GM03348 (cell line): ENCODE measurements around the gene HELZ.

ENCODE experiments used
- DNase-seq: peaks from one replicate; pipeline ENCODE4 v3.0.0; 2012; ENCODE audit warnings: low spot score

Gene HELZ

GRCh38 chr17:67194134-67194533, 50.9 kb downstream of the HELZ start:
- DNase-seq = peak; percentile 35

GRCh38 chr17:67187927-67188326, 57.1 kb downstream of the HELZ start:
- DNase-seq = no peak

GRCh38 chr17:67186782-67187181, 58.2 kb downstream of the HELZ start:
- DNase-seq = no peak

DNA sequence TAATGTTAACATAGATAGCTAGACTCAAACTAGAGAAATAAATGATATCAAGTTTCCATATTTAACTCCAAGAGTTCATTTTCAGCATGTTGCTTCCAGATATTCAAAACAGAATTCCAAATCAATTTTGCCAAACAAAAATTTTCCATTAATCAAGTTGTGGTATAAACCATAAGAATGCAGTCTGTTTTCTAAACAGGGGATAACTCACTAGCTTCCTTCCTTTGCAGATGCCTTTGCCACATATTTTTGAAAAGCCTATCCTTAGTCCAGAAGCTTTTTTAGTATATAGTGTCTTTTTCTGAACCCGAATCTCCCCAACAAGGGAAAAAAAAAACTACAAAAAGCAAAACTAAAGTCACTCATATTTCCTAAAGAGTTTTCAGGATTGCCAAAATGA, 61.5 kb downstream of the HELZ start:
- DNase-seq = peak; percentile 38

GRCh38 chr17:67181825-67182224, 63.2 kb downstream of the HELZ start:
- no peak for DNase-seq

DNA sequence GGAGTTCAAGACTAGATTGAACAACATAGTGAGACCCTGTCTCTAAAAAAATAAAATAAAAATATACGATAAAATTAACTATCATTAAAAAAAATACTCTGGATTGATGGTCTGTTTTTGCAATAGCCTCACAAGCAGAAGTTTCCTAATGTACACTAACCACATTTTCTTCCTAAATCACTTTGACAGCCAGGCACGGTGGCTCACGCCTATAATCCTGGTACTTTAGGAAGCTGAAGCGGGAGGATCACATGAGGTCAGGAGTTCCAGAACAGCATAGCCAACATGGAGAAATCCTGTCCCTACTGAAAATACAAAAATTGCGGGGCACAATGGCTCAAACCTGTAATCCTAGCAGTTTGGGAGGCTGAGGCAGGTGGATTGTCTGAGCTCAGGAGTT, 64.7 kb downstream of the HELZ start:
- no peak for DNase-seq

DNA sequence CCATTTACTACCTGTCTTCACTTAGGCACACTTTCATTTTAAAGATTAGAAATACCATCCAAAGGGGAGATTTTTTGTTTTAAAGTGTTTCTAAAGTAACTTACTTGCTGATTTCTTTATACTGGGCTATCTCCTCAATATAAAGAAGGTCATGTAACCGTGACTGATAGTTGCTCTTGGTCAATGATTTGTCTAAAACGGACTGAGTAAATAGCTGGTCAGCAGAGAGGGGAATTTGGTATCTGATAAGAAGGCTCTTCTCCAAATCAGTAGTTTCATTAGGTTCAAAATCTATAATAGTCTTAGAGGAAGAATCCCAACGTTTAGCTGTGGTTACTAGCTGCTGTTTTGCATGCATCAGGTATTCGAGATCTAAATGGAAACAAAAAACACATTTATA, 66.4 kb downstream of the HELZ start:
- DNase-seq = no peak

- no peak for DNase-seq
These were observed 67.3 kb downstream of the HELZ start for GRCh38 chr17:67177732-67178131.

DNA sequence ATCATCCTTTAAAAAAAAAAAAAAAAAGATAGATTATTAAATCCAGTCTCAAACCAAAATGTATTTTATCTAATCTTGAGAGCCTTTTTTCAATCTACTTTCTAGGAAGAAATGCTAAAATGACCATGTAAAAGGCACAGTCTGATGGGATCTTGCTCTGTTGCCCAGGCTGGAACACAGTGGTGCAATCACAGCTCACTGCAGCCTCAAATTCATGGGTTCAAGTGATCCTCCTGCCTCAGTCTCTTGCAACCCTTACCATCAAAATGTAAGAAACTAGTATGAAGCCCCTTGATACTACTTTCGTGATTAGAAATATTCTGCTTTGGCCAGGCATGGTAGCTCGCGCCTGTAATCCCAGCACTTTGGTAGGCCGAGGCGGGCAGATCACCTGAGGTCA, 70.8 kb downstream of the HELZ start:
- no peak for DNase-seq

DNA sequence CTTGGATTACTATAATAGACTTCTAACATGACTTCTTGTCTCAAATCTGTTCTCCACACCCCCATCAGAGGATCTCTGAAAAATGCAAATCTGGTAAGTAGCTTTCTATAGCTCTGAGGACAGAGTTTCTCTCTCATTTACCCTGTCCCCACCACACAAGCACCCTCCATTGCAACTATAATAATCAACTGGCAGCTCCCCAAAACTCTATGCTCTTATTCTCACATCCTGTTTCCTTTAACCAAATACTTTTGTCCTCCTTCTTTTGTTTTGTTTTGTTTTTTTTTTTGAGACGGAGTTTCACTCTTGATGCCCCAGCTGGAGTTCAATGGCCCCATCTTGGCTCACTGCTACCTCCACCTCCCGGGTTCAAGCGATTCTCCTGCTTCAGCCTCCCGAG, 73.4 kb downstream of the HELZ start:
- no peak for DNase-seq

DNA sequence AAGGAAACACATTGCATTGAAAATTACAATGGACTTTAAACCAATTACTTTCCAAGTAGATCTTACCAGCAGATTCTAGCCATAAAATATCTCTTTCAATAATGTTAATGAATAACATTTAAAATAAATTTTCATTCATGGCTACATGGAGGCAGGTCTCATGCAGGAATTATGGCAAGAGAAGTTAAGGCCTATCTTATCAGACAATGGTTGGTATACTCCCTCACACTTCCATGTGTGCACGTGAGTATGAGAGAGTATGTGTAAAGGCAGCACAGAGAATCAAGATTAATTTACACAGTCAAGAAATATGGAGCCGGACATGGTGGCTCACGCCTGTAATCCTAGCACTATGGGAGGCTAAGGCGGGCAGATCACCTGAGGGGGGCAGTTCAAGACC, 76.5 kb downstream of the HELZ start:
- no peak for DNase-seq

- no peak for DNase-seq
These were observed 79.8 kb downstream of the HELZ start for GRCh38 chr17:67165201-67165600.

- DNase-seq = no peak
These were observed 80.7 kb downstream of the HELZ start for GRCh38 chr17:67164302-67164701.

DNA sequence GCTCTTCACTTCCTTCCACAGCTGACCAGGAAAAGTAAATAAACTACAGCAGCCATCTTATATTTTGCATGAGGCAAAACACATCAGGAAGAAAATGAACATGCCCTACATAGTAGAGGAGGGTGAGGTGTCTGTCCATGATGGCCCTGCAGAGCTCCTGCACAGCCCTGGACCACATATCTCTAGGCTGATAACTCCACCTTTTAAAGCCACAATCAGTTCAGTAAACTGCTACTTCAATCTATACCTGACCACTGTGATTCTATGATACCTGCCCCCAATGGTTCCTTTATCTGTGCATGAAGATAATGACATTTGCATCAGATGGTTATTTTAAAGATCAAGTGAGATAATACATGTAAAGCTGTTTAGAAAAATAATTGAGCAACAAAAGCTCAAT, 82.2 kb downstream of the HELZ start:
- no peak for DNase-seq

GRCh38 chr17:67161573-67161972, 83.4 kb downstream of the HELZ start:
- DNase-seq = no peak

DNA sequence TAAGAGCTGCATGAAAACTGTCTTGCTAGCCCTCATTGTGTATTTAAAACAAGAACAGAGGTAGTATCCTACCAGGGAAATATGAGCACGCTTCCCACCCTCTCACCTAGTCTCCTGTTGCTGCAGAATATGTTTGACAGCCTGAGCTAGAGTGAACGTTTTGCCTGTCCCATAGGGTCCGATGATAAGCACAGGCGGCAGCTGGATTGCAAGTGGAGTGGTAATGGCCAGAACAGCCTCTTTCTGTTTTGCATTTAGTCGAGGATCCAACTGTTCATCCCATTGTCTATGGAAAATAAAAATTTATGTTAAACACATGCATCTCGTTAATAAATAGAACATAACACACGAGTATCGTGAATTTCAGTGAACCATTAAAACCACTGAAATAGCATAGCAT, 84.2 kb downstream of the HELZ start:
- DNase-seq = no peak

GRCh38 chr17:67157732-67158639, 87.0 kb downstream of the HELZ start:
- peak; percentile 36 for DNase-seq

DNA sequence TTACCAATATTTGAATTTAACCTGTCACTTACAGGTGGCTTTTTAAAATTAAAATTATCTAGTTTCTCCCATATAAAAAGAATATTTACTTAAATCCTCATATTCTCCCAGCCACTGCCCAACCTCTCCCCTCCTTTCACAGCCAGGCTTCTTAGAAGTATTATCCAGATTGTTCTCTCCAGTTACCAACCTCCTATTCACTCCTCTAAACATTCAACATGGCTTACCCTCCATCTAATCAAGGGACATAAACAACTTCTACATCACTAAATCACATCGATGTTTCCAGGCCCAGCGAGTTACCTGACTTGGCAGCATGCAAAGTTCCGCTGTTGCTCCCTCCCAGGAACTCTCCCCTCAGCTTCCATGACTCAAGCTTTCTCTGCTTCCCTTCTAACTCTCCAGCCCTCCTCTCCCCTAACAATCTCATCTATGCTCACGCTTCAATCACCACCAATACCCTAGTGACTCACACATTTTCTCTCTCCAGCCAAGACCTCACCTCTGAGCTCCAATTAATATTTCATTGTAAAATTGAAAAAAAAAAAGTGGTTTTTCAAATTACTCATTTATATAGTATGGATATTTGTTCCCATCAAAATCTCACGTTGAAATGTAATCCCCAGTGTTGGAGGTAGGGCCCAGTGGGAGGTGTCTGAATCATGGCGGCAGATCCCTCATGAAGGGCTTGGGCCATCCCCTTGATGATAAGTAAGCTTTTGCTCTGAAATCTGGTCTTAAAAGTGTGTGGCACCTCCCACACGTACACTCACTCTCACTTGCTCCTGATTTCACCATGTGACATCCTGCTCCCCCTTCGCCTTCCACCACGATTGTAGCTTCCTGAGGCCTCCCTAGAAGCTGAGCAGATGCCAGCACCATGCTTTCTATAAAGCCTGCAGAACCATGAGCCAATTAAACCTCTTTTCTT, 88.5 kb downstream of the HELZ start:
- DNase-seq = no peak

GRCh38 chr17:67152824-67153223, 92.2 kb downstream of the HELZ start:
- no peak for DNase-seq

- peak; percentile 36 for DNase-seq
These were observed 93.3 kb downstream of the HELZ start for GRCh38 chr17:67151717-67152116.

GRCh38 chr17:67150826-67151225, 94.2 kb downstream of the HELZ start:
- DNase-seq = no peak

GRCh38 chr17:67148352-67148751, 96.6 kb downstream of the HELZ start:
- no peak for DNase-seq

DNA sequence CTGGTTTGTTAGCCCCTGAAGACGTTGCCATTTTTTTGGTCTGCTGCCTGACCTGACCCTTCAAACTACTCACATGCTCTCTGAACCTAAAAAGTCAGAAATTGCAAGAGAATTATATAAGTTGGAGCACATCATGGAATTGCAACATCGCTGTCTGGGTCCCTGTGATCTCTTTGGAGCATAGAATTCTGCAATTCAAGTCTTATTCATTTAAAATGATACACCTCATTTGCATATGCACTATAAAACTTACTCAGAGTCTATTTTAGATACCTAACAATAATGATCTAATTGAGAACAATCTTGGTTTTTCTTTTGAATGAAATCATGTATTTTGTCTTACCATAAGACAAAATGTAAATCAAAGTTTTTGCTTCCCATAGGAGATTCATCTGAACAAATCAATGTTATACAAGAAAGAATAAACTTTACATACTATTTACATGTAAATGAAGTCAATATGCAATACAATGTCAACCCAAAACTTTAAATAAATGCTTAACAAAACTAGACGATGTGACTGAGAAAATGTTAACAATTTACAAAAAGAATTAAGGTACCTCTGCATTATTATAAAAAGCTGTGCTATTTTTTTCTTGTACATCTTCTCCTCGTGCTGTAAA, 99.7 kb downstream of the HELZ start:
- no peak for DNase-seq
